Progenitor cell of endocrine pancreas (in vitro differentiated cells): ENCODE data around the gene C1orf21. TPM values are rescaled to one million over a fixed set of nuclear protein-coding genes. Genes with fewer than 3 reads are reported as not detected.

Experiments used
- DNase-seq: peaks from one replicate; pipeline ENCODE4 v3.0.0; 2021; ENCODE audit warnings: low spot score; ENCODE audit not compliant: unreplicated experiment
- H3K27ac Mint-ChIP-seq: 2 replicates; pipeline ENCODE4 v1.8.0; 2021; ENCODE audit warnings: mild to moderate bottlenecking, moderate library complexity, mixed read lengths
- H3K27me3 Mint-ChIP-seq: 2 replicates; pipeline ENCODE4 v1.8.0; 2021; ENCODE audit warnings: mixed read lengths
- H3K36me3 Mint-ChIP-seq: 2 replicates; pipeline ENCODE4 v1.8.0; 2022; ENCODE audit warnings: mixed read lengths; ENCODE audit not compliant: insufficient read depth
- H3K4me1 Mint-ChIP-seq: 2 replicates; pipeline ENCODE4 v1.8.0; 2021; ENCODE audit warnings: low read depth, mixed read lengths
- H3K4me3 Mint-ChIP-seq: 2 replicates; pipeline ENCODE4 v1.8.0; 2021; ENCODE audit warnings: low read depth, mild to moderate bottlenecking, moderate library complexity, mixed read lengths
- H3K9me3 Mint-ChIP-seq: 2 replicates; pipeline ENCODE4 v1.8.0; 2021; ENCODE audit warnings: low read depth, mixed read lengths
- CTCF ChIP-seq: fragments of 200-600 bp; sonication (generic); IDR thresholded peaks from one replicate; pipeline ENCODE4 v1.5.0; 2021; ENCODE audit warnings: antibody characterized with exemption, mild to moderate bottlenecking; ENCODE audit not compliant: unreplicated experiment
- total RNA-seq: library from RNA; stranded (reverse); gene quantifications from 2 replicates; pipeline ENCODE4 v1.2.1, GENCODE V29; 2021

Gene C1orf21
- total RNA-seq, 1 donor from 2014 or later = 10.0 TPM

- TF ChIP-seq CTCF = no peak
- no peak overlapping the region for H3K27ac Mint-ChIP-seq
- peaks cover 9% of the 10 kb centered on the region for H3K27me3 Mint-ChIP-seq
- H3K4me3 Mint-ChIP-seq = no peak overlapping the region
- DNase-seq = no peak
- H3K9me3 Mint-ChIP-seq = no peaks in the 10 kb centered on the region
- no peaks in the 10 kb centered on the region for H3K36me3 Mint-ChIP-seq
- peaks cover 2% of the 10 kb centered on the region for H3K4me1 Mint-ChIP-seq
Observed at GRCh38 chr1:184370850-184371249, 16.0 kb upstream of the C1orf21 start.

- no peak for TF ChIP-seq CTCF
- H3K9me3 Mint-ChIP-seq = no peaks in the 10 kb centered on the region
- no peak for DNase-seq
- peaks cover 11% of the 10 kb centered on the region for H3K27me3 Mint-ChIP-seq
- H3K36me3 Mint-ChIP-seq = no peaks in the 10 kb centered on the region
- H3K4me1 Mint-ChIP-seq = no peaks in the 10 kb centered on the region
- no peak overlapping the region for H3K4me3 Mint-ChIP-seq
- no peak overlapping the region for H3K27ac Mint-ChIP-seq
Observed at GRCh38 chr1:184373155-184373554, 13.7 kb upstream of the C1orf21 start.

- H3K27ac Mint-ChIP-seq = no peak overlapping the region
- peaks cover 9% of the 10 kb centered on the region for H3K4me1 Mint-ChIP-seq
- no peak for TF ChIP-seq CTCF
- no peak for DNase-seq
- no peaks in the 10 kb centered on the region for H3K9me3 Mint-ChIP-seq
- H3K36me3 Mint-ChIP-seq = no peaks in the 10 kb centered on the region
- H3K4me3 Mint-ChIP-seq = no peak overlapping the region
- H3K27me3 Mint-ChIP-seq = peaks cover 15% of the 10 kb centered on the region
Observed at GRCh38 chr1:184376369-184376768, 10.5 kb upstream of the C1orf21 start.

GRCh38 chr1:184379111-184379752 lies 7.6 kb upstream of the C1orf21 start:
- Mint-ChIP-seq H3K36me3 (no peaks in the 10 kb centered on the region), H3K4me3 (no peak overlapping the region), H3K9me3 (no peaks in the 10 kb centered on the region), H3K27me3 (peaks cover 34% of the 10 kb centered on the region), H3K4me1 (peaks cover 9% of the 10 kb centered on the region), H3K27ac (no peak overlapping the region)
- no peak for TF ChIP-seq CTCF
- DNase-seq = no peak

GRCh38 chr1:184380468-184380867 lies 6.4 kb upstream of the C1orf21 start:
- H3K27ac Mint-ChIP-seq = no peak overlapping the region
- peaks cover 46% of the 10 kb centered on the region for H3K27me3 Mint-ChIP-seq
- H3K4me3 Mint-ChIP-seq = no peak overlapping the region
- H3K9me3 Mint-ChIP-seq = no peaks in the 10 kb centered on the region
- no peaks in the 10 kb centered on the region for H3K36me3 Mint-ChIP-seq
- TF ChIP-seq CTCF = no peak
- DNase-seq = no peak
- peaks cover 9% of the 10 kb centered on the region for H3K4me1 Mint-ChIP-seq
